ENCODE data around the gene APOBR.

GRCh38 chr16:28482026-28482425, 12.4 kb upstream of the APOBR start:
- TF ChIP-seq POLR2A (IDR thresholded peaks at IDR 0.05) (no peak), CTCF (IDR thresholded peaks at IDR 0.05) (no peak)

All from esophagus squamous epithelium (tissue), 4 donors.